OCI-LY1 (cell line): Measurements from ENCODE around the gene LATS2.

ENCODE experiments used
- CTCF ChIP-seq: fragments of 200-600 bp; sonication (generic), shearing (Covaris generic); IDR thresholded peaks from 2 replicates; pipeline ENCODE4 v1.5.1; 2017; ENCODE audit warnings: mild to moderate bottlenecking, antibody characterized with exemption, low read length, moderate library complexity, mixed read lengths
- EZH2 ChIP-seq: fragments of 200-600 bp; sonication (generic), shearing (Covaris generic); IDR thresholded peaks from 2 replicates; pipeline ENCODE4 v1.8.0; 2017; ENCODE audit warnings: borderline replicate concordance, mixed run types, mild to moderate bottlenecking, antibody characterized with exemption, low read length, moderate library complexity, mixed read lengths

- TF ChIP-seq CTCF (no peak), EZH2 (no peak)
Observed at GRCh38 chr13:20994441-20994821, 67.0 kb downstream of the LATS2 start.
